ENCODE results near the gene GALNT14. TPM values are rescaled to one million over a fixed set of nuclear protein-coding genes. Genes with fewer than 3 reads are reported as not detected.

The GALNT14 gene
- total RNA-seq, 1 experiment from 2014 or later: 8.0 TPM

GRCh38 chr2:31066551-31066950 lies 71.7 kb downstream of the GALNT14 start:
- no peaks in the 10 kb centered on the region for H3K36me3 ChIP-seq (replicated peaks; ENCODE audit: control insufficient read depth, insufficient read depth, low read length)
- no peak for DNase-seq
- no peaks in the 10 kb centered on the region for H3K27me3 ChIP-seq (ENCODE audit: control insufficient read depth, insufficient read depth, low read length)
- no peak overlapping the region for H3K4me3 ChIP-seq (ENCODE audit: insufficient read depth, low read depth, low read length)

- Histone ChIP-seq H3K27me3 (ENCODE audit: control insufficient read depth, insufficient read depth, low read length) (no peaks in the 10 kb centered on the region), H3K4me3 (ENCODE audit: insufficient read depth, low read depth, low read length) (no peak overlapping the region), H3K36me3 (replicated peaks; ENCODE audit: control insufficient read depth, insufficient read depth, low read length) (no peaks in the 10 kb centered on the region)
- no peak for DNase-seq
Observed at GRCh38 chr2:31066086-31066485, 72.2 kb downstream of the GALNT14 start.

GRCh38 chr2:31065356-31065755 lies 72.9 kb downstream of the GALNT14 start:
- Histone ChIP-seq H3K36me3 (replicated peaks; ENCODE audit: control insufficient read depth, insufficient read depth, low read length) (no peaks in the 10 kb centered on the region), H3K4me3 (ENCODE audit: insufficient read depth, low read depth, low read length) (no peak overlapping the region), H3K27me3 (ENCODE audit: control insufficient read depth, insufficient read depth, low read length) (no peaks in the 10 kb centered on the region)
- DNase-seq: no peak

GRCh38 chr2:31060397-31060796 lies 77.8 kb downstream of the GALNT14 start:
- no peak for DNase-seq
- H3K4me3 ChIP-seq (ENCODE audit: insufficient read depth, low read depth, low read length): no peak overlapping the region

GRCh38 chr2:31058096-31059035 lies 79.9 kb downstream of the GALNT14 start:
- H3K4me3 ChIP-seq (ENCODE audit: insufficient read depth, low read depth, low read length): no peak overlapping the region
- H3K36me3 ChIP-seq (replicated peaks; ENCODE audit: control insufficient read depth, insufficient read depth, low read length): no peaks in the 10 kb centered on the region
- H3K27me3 ChIP-seq (ENCODE audit: control insufficient read depth, insufficient read depth, low read length): no peaks in the 10 kb centered on the region
- no peak for DNase-seq

More at GRCh38 chr2:31060397-31060796, 77.8 kb downstream of the GALNT14 start:
- no peaks in the 10 kb centered on the region for H3K36me3 ChIP-seq (replicated peaks; ENCODE audit: control insufficient read depth, insufficient read depth, low read length)
- H3K27me3 ChIP-seq (ENCODE audit: control insufficient read depth, insufficient read depth, low read length): no peaks in the 10 kb centered on the region

- Histone ChIP-seq H3K36me3 (replicated peaks; ENCODE audit: control insufficient read depth, insufficient read depth, low read length) (no peaks in the 10 kb centered on the region), H3K27me3 (ENCODE audit: control insufficient read depth, insufficient read depth, low read length) (no peaks in the 10 kb centered on the region)
Observed at GRCh38 chr2:31057691-31058090, 80.5 kb downstream of the GALNT14 start.

GRCh38 chr2:31055938-31056337 lies 82.3 kb downstream of the GALNT14 start:
- H3K36me3 ChIP-seq (replicated peaks; ENCODE audit: control insufficient read depth, insufficient read depth, low read length): no peaks in the 10 kb centered on the region
- DNase-seq: no peak

More at GRCh38 chr2:31057691-31058090, 80.5 kb downstream of the GALNT14 start:
- H3K4me3 ChIP-seq (ENCODE audit: insufficient read depth, low read depth, low read length): no peak overlapping the region
- no peak for DNase-seq

GRCh38 chr2:31054842-31055388 lies 83.3 kb downstream of the GALNT14 start:
- Histone ChIP-seq H3K36me3 (replicated peaks; ENCODE audit: control insufficient read depth, insufficient read depth, low read length) (no peaks in the 10 kb centered on the region), H3K27me3 (ENCODE audit: control insufficient read depth, insufficient read depth, low read length) (no peaks in the 10 kb centered on the region), H3K4me3 (ENCODE audit: insufficient read depth, low read depth, low read length) (no peak overlapping the region)
- DNase-seq: no peak

More at GRCh38 chr2:31055938-31056337, 82.3 kb downstream of the GALNT14 start:
- no peaks in the 10 kb centered on the region for H3K27me3 ChIP-seq (ENCODE audit: control insufficient read depth, insufficient read depth, low read length)
- H3K4me3 ChIP-seq (ENCODE audit: insufficient read depth, low read depth, low read length): no peak overlapping the region

GRCh38 chr2:31053929-31054782 lies 84.1 kb downstream of the GALNT14 start:
- Histone ChIP-seq H3K27me3 (ENCODE audit: control insufficient read depth, insufficient read depth, low read length) (no peaks in the 10 kb centered on the region), H3K4me3 (ENCODE audit: insufficient read depth, low read depth, low read length) (no peak overlapping the region), H3K36me3 (replicated peaks; ENCODE audit: control insufficient read depth, insufficient read depth, low read length) (no peaks in the 10 kb centered on the region)
- DNase-seq: no peak

- H3K36me3 ChIP-seq (replicated peaks; ENCODE audit: control insufficient read depth, insufficient read depth, low read length): no peaks in the 10 kb centered on the region
- no peak for DNase-seq
- H3K4me3 ChIP-seq (ENCODE audit: insufficient read depth, low read depth, low read length): no peak overlapping the region
Observed at GRCh38 chr2:31052284-31052683, 86.0 kb downstream of the GALNT14 start.

GRCh38 chr2:31051258-31052140 lies 86.7 kb downstream of the GALNT14 start:
- Histone ChIP-seq H3K36me3 (replicated peaks; ENCODE audit: control insufficient read depth, insufficient read depth, low read length) (no peaks in the 10 kb centered on the region), H3K4me3 (ENCODE audit: insufficient read depth, low read depth, low read length) (no peak overlapping the region), H3K27me3 (ENCODE audit: control insufficient read depth, insufficient read depth, low read length) (no peaks in the 10 kb centered on the region)
- no peak for DNase-seq

More at GRCh38 chr2:31052284-31052683, 86.0 kb downstream of the GALNT14 start:
- no peaks in the 10 kb centered on the region for H3K27me3 ChIP-seq (ENCODE audit: control insufficient read depth, insufficient read depth, low read length)

- no peaks in the 10 kb centered on the region for H3K27me3 ChIP-seq (ENCODE audit: control insufficient read depth, insufficient read depth, low read length)
- H3K36me3 ChIP-seq (replicated peaks; ENCODE audit: control insufficient read depth, insufficient read depth, low read length): no peaks in the 10 kb centered on the region
- no peak for DNase-seq
- no peak overlapping the region for H3K4me3 ChIP-seq (ENCODE audit: insufficient read depth, low read depth, low read length)
Observed at GRCh38 chr2:31049916-31050588, 88.2 kb downstream of the GALNT14 start.

- no peak for DNase-seq
- H3K36me3 ChIP-seq (replicated peaks; ENCODE audit: control insufficient read depth, insufficient read depth, low read length): no peaks in the 10 kb centered on the region
Observed at GRCh38 chr2:31049264-31049663, 89.0 kb downstream of the GALNT14 start.

More at GRCh38 chr2:31049264-31049663, 89.0 kb downstream of the GALNT14 start:
- H3K4me3 ChIP-seq (ENCODE audit: insufficient read depth, low read depth, low read length): no peak overlapping the region
- no peaks in the 10 kb centered on the region for H3K27me3 ChIP-seq (ENCODE audit: control insufficient read depth, insufficient read depth, low read length)
